ENCODE data around the gene CES4A. TPM values are rescaled to one million over a fixed set of nuclear protein-coding genes. Genes with fewer than 3 reads are reported as not detected.
"Not testable (repeated sequence)": the region's sequence is repeated elsewhere in the genome, so short reads cannot be mapped to it uniquely, and the experiment has no call there.

The CES4A gene
- total RNA-seq, 1 donor from 2014 or later: 1.1 TPM

GRCh38 chr16:67035364-67035763 is 47.0 kb downstream of the CES4A start:
- H3K4me3 ChIP-seq (ENCODE audit: low read depth, low read length): no peak overlapping the region
- no peak for FAIRE-seq
- H3K27me3 ChIP-seq (ENCODE audit: control insufficient read depth, insufficient read depth, low read length): no peaks in the 10 kb centered on the region
- TF ChIP-seq, protein P1, sequence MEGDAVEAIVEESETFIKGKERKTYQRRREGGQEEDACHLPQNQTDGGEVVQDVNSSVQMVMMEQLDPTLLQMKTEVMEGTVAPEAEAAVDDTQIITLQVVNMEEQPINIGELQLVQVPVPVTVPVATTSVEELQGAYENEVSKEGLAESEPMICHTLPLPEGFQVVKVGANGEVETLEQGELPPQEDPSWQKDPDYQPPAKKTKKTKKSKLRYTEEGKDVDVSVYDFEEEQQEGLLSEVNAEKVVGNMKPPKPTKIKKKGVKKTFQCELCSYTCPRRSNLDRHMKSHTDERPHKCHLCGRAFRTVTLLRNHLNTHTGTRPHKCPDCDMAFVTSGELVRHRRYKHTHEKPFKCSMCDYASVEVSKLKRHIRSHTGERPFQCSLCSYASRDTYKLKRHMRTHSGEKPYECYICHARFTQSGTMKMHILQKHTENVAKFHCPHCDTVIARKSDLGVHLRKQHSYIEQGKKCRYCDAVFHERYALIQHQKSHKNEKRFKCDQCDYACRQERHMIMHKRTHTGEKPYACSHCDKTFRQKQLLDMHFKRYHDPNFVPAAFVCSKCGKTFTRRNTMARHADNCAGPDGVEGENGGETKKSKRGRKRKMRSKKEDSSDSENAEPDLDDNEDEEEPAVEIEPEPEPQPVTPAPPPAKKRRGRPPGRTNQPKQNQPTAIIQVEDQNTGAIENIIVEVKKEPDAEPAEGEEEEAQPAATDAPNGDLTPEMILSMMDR (IDR thresholded peaks at IDR 0.05; ENCODE audit: insufficient read depth, low read length, severe bottlenecking): no peak
- DNase-seq (ENCODE audit: low read depth): no peak
- H3K36me3 ChIP-seq (ENCODE audit: control insufficient read depth, insufficient read depth, low read length): peaks cover 2% of the 10 kb centered on the region

DNA sequence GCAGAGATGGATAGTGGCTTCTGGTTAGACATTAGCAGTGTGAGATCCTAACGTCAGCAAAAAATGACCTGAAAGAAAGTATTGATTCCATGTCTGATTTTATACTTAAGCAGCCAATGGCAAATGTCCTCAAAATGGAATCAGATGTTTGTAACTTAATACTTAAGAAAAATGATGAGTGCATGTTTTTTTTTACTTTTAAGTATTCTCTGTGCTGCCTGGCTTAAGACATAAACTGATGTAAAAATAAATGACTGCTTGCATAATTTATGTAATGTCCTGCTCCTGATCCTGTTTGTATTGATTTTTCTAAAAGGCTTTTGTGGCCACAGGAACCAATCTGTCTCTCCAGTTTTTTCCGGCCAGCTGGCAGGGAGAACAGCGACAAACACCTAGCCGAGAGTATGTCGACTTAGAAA is 47.9 kb downstream of the CES4A start:
- no peaks in the 10 kb centered on the region for H3K27me3 ChIP-seq (ENCODE audit: control insufficient read depth, insufficient read depth, low read length)
- peaks cover 2% of the 10 kb centered on the region for H3K36me3 ChIP-seq (ENCODE audit: control insufficient read depth, insufficient read depth, low read length)
- DNase-seq (ENCODE audit: low read depth) (no peak), FAIRE-seq (no peak)
- TF ChIP-seq, protein P1 (IDR thresholded peaks at IDR 0.05; ENCODE audit: insufficient read depth, low read length, severe bottlenecking): no peak
- H3K4me3 ChIP-seq (ENCODE audit: low read depth, low read length): no peak overlapping the region

GRCh38 chr16:67039260-67040020 is 51.1 kb downstream of the CES4A start:
- TF ChIP-seq, protein P1 (IDR thresholded peaks at IDR 0.05; ENCODE audit: insufficient read depth, low read length, severe bottlenecking): no peak
- no peak for FAIRE-seq
- no peak for DNase-seq (ENCODE audit: low read depth)
- Histone ChIP-seq H3K4me3 (ENCODE audit: low read depth, low read length) (no peak overlapping the region), H3K27me3 (ENCODE audit: control insufficient read depth, insufficient read depth, low read length) (no peaks in the 10 kb centered on the region), H3K36me3 (ENCODE audit: control insufficient read depth, insufficient read depth, low read length) (peaks cover 5% of the 10 kb centered on the region)

GRCh38 chr16:67040166-67040565 is 51.8 kb downstream of the CES4A start:
- FAIRE-seq: no peak
- TF ChIP-seq, protein P1 (IDR thresholded peaks at IDR 0.05; ENCODE audit: insufficient read depth, low read length, severe bottlenecking): no peak
- Histone ChIP-seq H3K27me3 (ENCODE audit: control insufficient read depth, insufficient read depth, low read length) (no peaks in the 10 kb centered on the region), H3K36me3 (ENCODE audit: control insufficient read depth, insufficient read depth, low read length) (peaks cover 3% of the 10 kb centered on the region), H3K4me3 (ENCODE audit: low read depth, low read length) (no peak overlapping the region)
- DNase-seq (ENCODE audit: low read depth): no peak

- Histone ChIP-seq H3K36me3 (ENCODE audit: control insufficient read depth, insufficient read depth, low read length) (peaks cover 3% of the 10 kb centered on the region), H3K4me3 (ENCODE audit: low read depth, low read length) (no peak overlapping the region), H3K27me3 (ENCODE audit: control insufficient read depth, insufficient read depth, low read length) (no peaks in the 10 kb centered on the region)
- no peak for FAIRE-seq
- TF ChIP-seq, protein P1 (IDR thresholded peaks at IDR 0.05; ENCODE audit: insufficient read depth, low read length, severe bottlenecking): no peak
- no peak for DNase-seq (ENCODE audit: low read depth)
Measured at GRCh38 chr16:67040906-67041305, 52.5 kb downstream of the CES4A start.

- not testable (repeated sequence) for FAIRE-seq; H3K4me3 ChIP-seq (ENCODE audit: low read depth, low read length); DNase-seq (ENCODE audit: low read depth); H3K27me3 ChIP-seq (ENCODE audit: control insufficient read depth, insufficient read depth, low read length); H3K36me3 ChIP-seq (ENCODE audit: control insufficient read depth, insufficient read depth, low read length)
Measured at GRCh38 chr16:67041520-67041919, 53.1 kb downstream of the CES4A start.

Data from bronchial epithelial cell (primary cell).